Measurements from ENCODE around the gene CHTF18.

CHTF18 gene

GRCh38 chr16:825341-826061 lies 37.1 kb downstream of the CHTF18 start:
- Histone ChIP-seq H3K27me3 (peaks cover 17% of the 10 kb centered on the region), H3K4me3 (ENCODE audit: low read depth, low read length) (no peak overlapping the region; the same call in 1 of the 2 replicates), H3K36me3 (no peaks in the 10 kb centered on the region), H3K9me3 (no peaks in the 10 kb centered on the region), H3K4me1 (peaks cover 4% of the 10 kb centered on the region; the same call in 1 of the 2 replicates)
- DNase-seq, result peak; percentile 50
- TF ChIP-seq CTCF (IDR thresholded peaks at IDR 0.05; ENCODE audit: low read depth, low read length), result no peak

GRCh38 chr16:827513-827912 lies 39.1 kb downstream of the CHTF18 start:
- H3K4me3 ChIP-seq (ENCODE audit: low read depth, low read length), result no peak overlapping the region
- TF ChIP-seq CTCF (IDR thresholded peaks at IDR 0.05; ENCODE audit: low read depth, low read length), result no peak
- no peaks in the 10 kb centered on the region for H3K36me3 ChIP-seq
- H3K27me3 ChIP-seq, result peaks cover 11% of the 10 kb centered on the region
- H3K4me1 ChIP-seq, result peaks cover 4% of the 10 kb centered on the region; the same call in 1 of the 2 replicates
- no peak for DNase-seq
- no peaks in the 10 kb centered on the region for H3K9me3 ChIP-seq

- no peaks in the 10 kb centered on the region; the same call in 1 of the 2 replicates for H3K9me3 ChIP-seq
- no peak overlapping the region for H3K4me3 ChIP-seq (ENCODE audit: low read depth, low read length)
- H3K27me3 ChIP-seq, result peaks cover 22% of the 10 kb centered on the region
- H3K36me3 ChIP-seq, result no peaks in the 10 kb centered on the region
- DNase-seq, result no peak
- TF ChIP-seq CTCF (IDR thresholded peaks at IDR 0.05; ENCODE audit: low read depth, low read length), result no peak
- peaks cover 4% of the 10 kb centered on the region; the same call in 1 of the 2 replicates for H3K4me1 ChIP-seq
Observed at GRCh38 chr16:828891-829290, 40.5 kb downstream of the CHTF18 start.

- no peak for DNase-seq
- H3K36me3 ChIP-seq, result no peaks in the 10 kb centered on the region
- H3K4me1 ChIP-seq, result no peaks in the 10 kb centered on the region
- no peak overlapping the region for H3K4me3 ChIP-seq (ENCODE audit: low read depth, low read length)
- no peaks in the 10 kb centered on the region; the same call in 1 of the 2 replicates for H3K9me3 ChIP-seq
- peaks cover 15% of the 10 kb centered on the region for H3K27me3 ChIP-seq
- TF ChIP-seq CTCF (IDR thresholded peaks at IDR 0.05; ENCODE audit: low read depth, low read length), result no peak
Observed at GRCh38 chr16:830107-830870, 41.9 kb downstream of the CHTF18 start.

- H3K27me3 ChIP-seq, result peaks cover 11% of the 10 kb centered on the region
- H3K4me1 ChIP-seq, result no peaks in the 10 kb centered on the region
- TF ChIP-seq CTCF (IDR thresholded peaks at IDR 0.05; ENCODE audit: low read depth, low read length), result no peak
- H3K4me3 ChIP-seq (ENCODE audit: low read depth, low read length), result no peak overlapping the region
- peaks cover 3% of the 10 kb centered on the region for H3K9me3 ChIP-seq
- no peak for DNase-seq
- no peaks in the 10 kb centered on the region for H3K36me3 ChIP-seq
Observed at GRCh38 chr16:830871-831570, 42.6 kb downstream of the CHTF18 start.
